ENCODE measurements around the gene BATF. TPM values are rescaled to one million over a fixed set of nuclear protein-coding genes. Genes with fewer than 3 reads are reported as not detected.

BATF gene
- total RNA-seq, 1 experiment from 2014 or later: not detected

- Histone ChIP-seq H3K9me3 (ENCODE audit: control insufficient read depth, insufficient read depth, low read depth, low read length) (no peaks in the 10 kb centered on the region), H3K27ac (ENCODE audit: low read length) (no peak overlapping the region), H3K27me3 (ENCODE audit: control insufficient read depth, insufficient read depth, low read length) (no peaks in the 10 kb centered on the region), H3K36me3 (ENCODE audit: control insufficient read depth, insufficient read depth, low read length) (no peaks in the 10 kb centered on the region), H3K4me3 (ENCODE audit: low read depth in 2 of 2, low read length in 2 of 2) (no peak overlapping the region), H3K4me1 (ENCODE audit: control insufficient read depth, insufficient read depth, low read length) (no peaks in the 10 kb centered on the region)
- no peak for DNase-seq (ENCODE audit: low read depth, low spot score)
- in situ Hi-C loops (cut with HindIII; ENCODE audit: low pct_unique_long_range_greater_than_20kb, low sequenced_read_pairs) (no loop called here), intact Hi-C loops (cut with micrococcal nuclease; ENCODE audit: unreplicated experiment) (no loop called here)
- ChIA-PET CTCF (no interaction called here), POLR2A (no interaction called here)
- no peak for ATAC-seq
- TF ChIP-seq CTCF (IDR thresholded peaks at IDR 0.05): no peak
- no peak for TF ChIP-seq REST (IDR thresholded peaks at IDR 0.05; ENCODE audit: insufficient read depth in 1 of 2, low read depth in 2 of 2, low read length in 1 of 2)
- TF ChIP-seq TCF7L2 (IDR thresholded peaks at IDR 0.05; ENCODE audit: low read depth, low read length): no peak
- no peak for TF ChIP-seq POLR2AphosphoS5 (IDR thresholded peaks at IDR 0.05; ENCODE audit: low read depth, low read length)
- no peak for TF ChIP-seq SIN3A (IDR thresholded peaks at IDR 0.05; ENCODE audit: borderline replicate concordance, insufficient read depth, low read depth, low read length)
- BruUV-seq (replicated peaks): no TSS peak
Observed at GRCh38 chr14:75510547-75510946, 11.7 kb upstream of the BATF start.

GRCh38 chr14:75511201-75511600 is 11.1 kb upstream of the BATF start:
- no peak overlapping the region for H3K4me3 ChIP-seq (ENCODE audit: low read depth in 2 of 2, low read length in 2 of 2)
- H3K9me3 ChIP-seq (ENCODE audit: control insufficient read depth, insufficient read depth, low read depth, low read length): no peaks in the 10 kb centered on the region
- intact Hi-C loops (cut with micrococcal nuclease; ENCODE audit: unreplicated experiment): no loop called here
- H3K36me3 ChIP-seq (ENCODE audit: control insufficient read depth, insufficient read depth, low read length): no peaks in the 10 kb centered on the region
- DNase-seq (ENCODE audit: low read depth, low spot score) (no peak), ATAC-seq (no peak)
- in situ Hi-C loops (cut with HindIII; ENCODE audit: low pct_unique_long_range_greater_than_20kb, low sequenced_read_pairs): no loop called here
- H3K27ac ChIP-seq (ENCODE audit: low read length): no peak overlapping the region
- POLR2A ChIA-PET: no interaction called here
- no TSS peak for BruUV-seq (replicated peaks)
- no peaks in the 10 kb centered on the region for H3K27me3 ChIP-seq (ENCODE audit: control insufficient read depth, insufficient read depth, low read length)
- H3K4me1 ChIP-seq (ENCODE audit: control insufficient read depth, insufficient read depth, low read length): no peaks in the 10 kb centered on the region
- TF ChIP-seq TCF7L2 (IDR thresholded peaks at IDR 0.05; ENCODE audit: low read depth, low read length) (no peak), SIN3A (IDR thresholded peaks at IDR 0.05; ENCODE audit: borderline replicate concordance, insufficient read depth, low read depth, low read length) (no peak), CTCF (IDR thresholded peaks at IDR 0.05) (no peak), POLR2AphosphoS5 (IDR thresholded peaks at IDR 0.05; ENCODE audit: low read depth, low read length) (no peak), REST (IDR thresholded peaks at IDR 0.05; ENCODE audit: insufficient read depth in 1 of 2, low read depth in 2 of 2, low read length in 1 of 2) (no peak)
- CTCF ChIA-PET: no interaction called here
